HG02981 (cell line): Measurements from ENCODE around the gene TMEM125.

Source experiments
- ATAC-seq: cut with Tn5 transposase; IDR thresholded peaks from one replicate; pipeline ENCODE4 v1.9.1; 2021; ENCODE audit warnings: mild to moderate bottlenecking, moderate library complexity; ENCODE audit not compliant: unreplicated experiment

The TMEM125 gene

DNA sequence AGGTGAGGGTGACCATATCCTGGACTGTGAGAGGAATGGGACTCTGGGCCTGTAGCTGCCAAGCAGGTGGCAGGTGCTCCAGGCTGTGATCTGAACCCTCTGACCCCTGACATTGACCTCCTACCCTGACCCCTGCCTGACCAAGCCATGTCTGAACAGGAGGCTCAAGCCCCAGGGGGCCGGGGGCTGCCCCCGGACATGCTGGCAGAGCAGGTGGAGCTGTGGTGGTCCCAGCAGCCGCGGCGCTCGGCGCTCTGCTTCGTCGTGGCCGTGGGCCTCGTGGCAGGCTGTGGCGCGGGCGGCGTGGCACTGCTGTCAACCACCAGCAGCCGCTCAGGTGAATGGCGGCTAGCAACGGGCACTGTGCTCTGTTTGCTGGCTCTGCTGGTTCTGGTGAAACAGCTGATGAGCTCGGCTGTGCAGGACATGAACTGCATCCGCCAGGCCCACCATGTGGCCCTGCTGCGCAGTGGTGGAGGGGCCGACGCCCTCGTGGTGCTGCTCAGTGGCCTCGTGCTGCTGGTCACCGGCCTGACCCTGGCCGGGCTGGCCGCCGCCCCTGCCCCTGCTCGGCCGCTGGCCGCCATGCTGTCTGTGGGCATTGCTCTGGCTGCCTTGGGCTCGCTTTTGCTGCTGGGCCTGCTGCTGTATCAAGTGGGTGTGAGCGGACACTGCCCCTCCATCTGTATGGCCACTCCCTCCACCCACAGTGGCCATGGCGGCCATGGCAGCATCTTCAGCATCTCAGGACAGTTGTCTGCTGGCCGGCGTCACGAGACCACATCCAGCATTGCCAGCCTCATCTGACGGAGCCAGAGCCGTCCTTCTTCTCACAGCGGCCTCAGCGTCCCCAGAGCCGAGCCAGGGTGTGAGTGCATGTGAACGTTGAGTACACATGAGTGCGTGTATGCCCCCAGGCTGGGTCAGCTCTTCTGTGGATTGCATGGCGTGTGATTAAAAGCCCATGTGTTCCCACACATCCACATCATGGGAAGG is 3.1 kb downstream of the TMEM125 start:
- no peak for ATAC-seq

- ATAC-seq: no peak
These were observed 3.9 kb downstream of the TMEM125 start for GRCh38 chr1:43273708-43274107.

DNA sequence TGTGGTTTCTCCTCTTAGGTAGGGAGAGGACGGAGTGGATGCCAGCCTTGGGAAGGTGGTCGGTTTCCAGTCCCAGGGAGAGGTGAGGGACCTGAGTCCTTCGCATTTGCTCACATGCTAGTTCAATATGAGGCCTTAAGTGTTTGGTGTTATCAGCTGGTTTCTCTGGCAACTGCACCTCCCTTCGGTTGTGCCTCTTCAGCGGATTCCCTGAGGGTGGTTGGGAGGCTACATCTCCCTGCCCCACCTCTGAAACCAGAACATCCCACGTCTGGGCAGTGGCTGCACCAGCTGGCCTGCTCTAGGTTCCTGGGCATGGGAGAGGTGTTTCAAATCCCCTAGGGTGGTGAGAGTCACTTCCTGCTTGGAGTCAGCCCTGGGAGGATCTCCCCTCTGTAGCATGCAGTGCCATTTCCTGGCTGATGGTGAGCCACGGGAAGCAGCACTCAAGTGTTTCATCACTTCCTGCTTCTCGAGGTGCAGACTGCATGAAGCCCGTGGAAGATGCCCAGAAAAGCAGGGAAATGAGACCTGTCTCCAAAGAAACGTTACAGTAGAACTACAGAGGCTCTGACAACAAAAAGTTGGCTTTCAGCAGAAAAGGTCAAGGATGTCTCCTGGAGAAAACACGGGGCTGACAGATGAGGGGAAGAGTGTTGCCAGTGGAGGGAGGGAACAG is 4.5 kb downstream of the TMEM125 start:
- ATAC-seq: no peak

DNA sequence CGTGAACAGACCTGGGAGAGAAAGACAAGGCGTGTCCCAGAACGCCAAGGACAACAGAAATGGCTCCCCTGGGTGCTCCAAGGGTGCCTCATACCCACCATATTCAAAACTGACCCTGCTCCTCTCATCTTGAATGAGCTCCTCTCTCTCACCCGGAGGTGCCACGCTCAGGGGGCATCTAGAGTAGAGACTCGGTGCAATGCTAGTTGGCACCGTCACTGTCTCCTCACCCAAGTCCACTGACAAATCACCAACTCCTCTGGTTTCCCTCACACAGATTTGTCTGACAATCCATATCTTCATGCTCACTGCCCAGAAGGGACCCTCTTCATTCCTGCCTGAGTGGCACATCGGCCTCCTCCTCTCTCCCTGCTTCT is 5.0 kb downstream of the TMEM125 start:
- no peak for ATAC-seq

DNA sequence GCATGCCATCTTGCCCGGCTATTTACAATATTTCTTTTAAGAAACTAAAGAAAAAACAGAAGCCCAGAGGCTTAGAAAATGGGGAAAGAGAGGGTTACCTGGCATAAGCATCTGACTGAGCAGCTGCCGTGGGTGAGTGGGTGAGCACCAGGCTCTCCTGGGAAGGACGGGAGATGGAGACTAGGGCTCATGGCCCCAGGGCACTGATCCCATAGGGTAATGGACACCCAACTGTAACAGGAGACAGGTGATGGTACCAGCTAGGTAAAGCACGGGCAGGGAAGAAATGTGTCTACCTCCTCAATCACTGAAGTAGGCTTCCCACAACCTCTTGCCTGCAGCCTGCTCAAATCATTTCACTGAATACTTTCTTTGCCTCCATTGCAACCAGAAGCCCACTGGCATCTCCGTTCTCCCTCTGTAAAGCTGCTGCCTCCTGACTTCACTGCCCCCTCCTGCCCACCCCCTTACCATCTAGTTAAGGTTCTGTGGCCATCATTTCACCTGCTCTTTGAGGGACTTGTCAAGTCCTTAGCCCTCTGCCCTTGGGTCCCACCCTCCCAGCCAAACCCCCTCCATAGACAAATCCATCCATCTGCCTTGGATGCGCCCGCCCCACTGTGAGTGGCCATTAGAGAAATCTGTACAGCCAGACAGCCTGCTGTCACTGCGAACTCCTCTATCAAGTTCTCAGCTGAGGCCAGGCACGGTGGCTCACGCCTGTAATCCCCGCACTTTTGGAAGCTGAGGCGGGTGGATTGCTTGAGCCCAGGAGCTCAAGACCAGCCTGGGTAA is 6.2 kb downstream of the TMEM125 start:
- ATAC-seq: no peak

DNA sequence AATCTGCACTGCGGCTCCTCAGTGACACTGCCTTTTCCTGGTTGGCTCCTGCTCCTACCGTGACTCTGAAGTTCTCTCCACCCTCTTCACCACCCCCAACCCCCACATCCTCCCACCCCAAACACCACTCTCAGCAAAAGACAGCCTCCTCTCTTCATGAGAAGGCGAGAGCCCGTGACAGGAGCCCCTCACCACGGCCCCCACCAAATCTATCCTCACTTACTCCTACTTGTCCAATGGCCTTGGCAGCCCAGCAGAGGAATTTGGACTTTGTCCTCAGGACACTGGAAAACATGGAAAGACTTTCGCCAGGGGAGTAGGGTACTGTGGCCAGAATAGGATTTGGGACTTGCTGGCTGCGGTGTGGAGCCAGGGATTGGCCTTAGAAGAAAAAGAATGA is 6.9 kb downstream of the TMEM125 start:
- no peak for ATAC-seq

- ATAC-seq: no peak
These were observed 7.5 kb downstream of the TMEM125 start for GRCh38 chr1:43277116-43277876.

GRCh38 chr1:43279161-43279560 is 9.4 kb downstream of the TMEM125 start:
- no peak for ATAC-seq

GRCh38 chr1:43279666-43280065 is 9.9 kb downstream of the TMEM125 start:
- no peak for ATAC-seq

DNA sequence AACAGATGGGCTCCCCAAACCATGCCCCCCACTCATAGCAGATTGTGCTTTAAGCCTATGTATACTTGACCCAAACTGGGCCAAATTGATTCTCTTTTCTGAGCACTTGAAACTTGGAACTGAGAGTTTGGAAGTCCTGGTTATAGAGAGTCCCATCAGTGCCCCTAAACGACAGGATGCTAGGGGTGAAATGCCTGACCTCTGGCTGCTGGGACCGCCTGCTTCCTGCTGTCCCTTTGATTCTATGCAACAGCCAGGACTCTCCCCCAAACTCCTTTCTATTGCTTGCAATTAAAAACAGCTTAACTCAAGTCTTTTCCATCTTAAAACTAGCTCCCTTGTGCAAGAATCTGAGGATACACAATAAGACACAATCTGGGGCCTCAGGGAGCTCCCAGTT is 10.9 kb downstream of the TMEM125 start:
- no peak for ATAC-seq

GRCh38 chr1:43282220-43283195 is 12.7 kb downstream of the TMEM125 start:
- no peak for ATAC-seq

DNA sequence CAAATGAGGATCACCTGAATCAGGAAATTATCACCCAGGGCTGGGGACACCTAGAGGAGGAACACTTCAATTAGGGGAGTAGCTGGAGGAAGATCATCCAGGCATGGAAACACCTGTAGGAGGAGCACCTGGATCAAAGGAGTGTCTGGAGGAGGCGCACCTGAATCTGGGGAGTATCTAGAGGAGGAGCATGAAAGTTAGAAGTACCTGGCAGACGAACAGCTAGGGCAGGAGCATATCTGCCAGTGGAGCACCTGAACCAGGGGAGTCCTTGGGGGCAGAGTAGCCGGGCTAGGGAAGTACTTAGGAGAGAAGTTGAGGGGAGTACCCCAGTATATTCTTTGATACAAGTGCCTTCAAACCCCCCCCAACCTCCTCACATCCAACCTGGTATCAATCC is 14.3 kb downstream of the TMEM125 start:
- ATAC-seq: no peak

GRCh38 chr1:43284546-43285110 is 14.8 kb downstream of the TMEM125 start:
- ATAC-seq: no peak

- no peak for ATAC-seq
These were observed 15.6 kb downstream of the TMEM125 start, which contains the start of gene C1orf210 for GRCh38 chr1:43285269-43285990. Gene C1orf210, minus strand, starts transcription at chr1:43285581. Its CDS starts 2,311 bp downstream, at chr1:43283270.

DNA sequence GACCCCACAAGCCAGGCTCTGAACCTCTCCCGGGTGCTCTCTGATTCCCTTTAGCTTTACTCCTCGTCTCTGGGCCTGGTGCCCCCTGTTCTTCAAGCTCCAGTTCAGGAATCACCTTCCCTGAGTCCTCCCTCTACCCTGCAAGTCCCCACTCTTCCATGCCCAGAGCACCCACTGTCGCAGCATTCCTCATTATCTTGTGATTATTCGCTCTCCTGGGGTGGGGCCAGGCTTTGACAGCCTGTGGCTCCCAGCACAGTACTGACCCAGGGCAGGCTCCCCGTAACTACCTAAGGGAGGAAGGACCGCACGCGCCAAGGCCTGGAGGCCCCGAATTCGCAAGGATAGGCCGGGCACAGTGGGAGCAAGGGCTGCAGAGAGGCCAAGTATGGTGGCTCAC is 16.3 kb downstream of the TMEM125 start:
- no peak for ATAC-seq

DNA sequence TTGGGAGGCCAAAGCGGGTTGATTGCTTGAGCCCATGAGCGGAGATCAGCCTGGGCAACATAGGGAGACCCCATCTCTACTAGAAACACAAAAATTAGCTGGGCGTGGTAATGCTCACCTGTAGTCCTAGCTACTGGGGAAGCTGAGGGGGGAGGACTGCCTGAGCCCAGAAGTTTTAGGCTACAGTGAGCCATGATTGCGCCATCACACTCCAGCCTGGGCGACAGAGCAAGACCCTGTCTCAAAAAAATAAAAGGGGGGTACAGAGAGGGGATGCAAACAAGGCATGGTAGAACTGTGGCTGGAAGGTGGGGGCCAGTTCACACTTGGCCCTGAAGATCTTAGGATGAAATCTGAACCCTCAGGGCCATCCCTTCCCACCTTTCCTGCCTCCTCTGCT is 16.8 kb downstream of the TMEM125 start:
- no peak for ATAC-seq

DNA sequence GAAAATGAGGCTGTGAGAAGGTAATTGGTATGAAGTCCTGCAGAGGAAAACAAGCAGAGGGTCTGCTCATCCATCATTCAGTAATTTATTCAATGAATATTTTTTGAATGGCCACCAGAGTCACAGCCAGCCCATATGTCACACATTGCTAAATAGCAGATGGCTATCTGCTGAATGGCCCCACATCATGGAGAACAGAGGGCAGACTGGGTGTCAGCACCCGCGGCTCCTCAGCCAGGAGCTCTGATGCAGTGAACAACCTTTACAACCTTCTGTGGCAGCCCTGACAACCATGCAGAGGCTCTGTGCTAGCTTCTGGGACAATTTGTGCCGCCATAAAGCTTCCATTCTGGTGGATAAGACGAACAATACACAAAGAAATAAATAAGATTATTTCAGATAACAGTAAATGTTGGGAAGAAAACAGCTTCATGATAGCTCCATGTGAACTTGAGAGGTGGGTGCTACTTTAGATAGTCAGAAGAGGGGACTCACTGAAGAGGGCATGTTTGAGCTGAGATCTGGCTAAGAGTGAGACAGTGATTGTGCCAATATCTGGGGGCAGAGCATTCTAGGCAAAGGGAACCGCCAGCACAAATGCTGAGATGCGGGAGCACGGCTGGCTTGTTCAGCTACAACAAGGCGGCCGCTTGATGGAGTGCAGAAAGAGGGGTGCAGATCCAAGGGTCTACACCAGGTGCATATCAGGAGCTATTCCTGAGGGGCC is 18.4 kb downstream of the TMEM125 start:
- no peak for ATAC-seq
